Esophagus squamous epithelium (tissue), 4 donors: Measurements from ENCODE around the gene GAS2L1.

Source experiments
- POLR2A ChIP-seq, 4 donors: fragments of 450-650 bp; IDR thresholded peaks; one replicate each; pipeline ENCODE4 v1.6.1; 2017; ENCODE audit warnings: antibody characterized with exemption in 4 of 4, mild to moderate bottlenecking in 4 of 4, moderate library complexity in 3 of 4
- TF ChIP-seq, protein P1 (sequence below), 6 experiments: fragments of 450-650 bp in 4 of 6; fragments of 200-600 bp in 2 of 6; sonication (generic) in 2 of 6; IDR thresholded peaks; one replicate each; pipeline ENCODE4 v1.5.1; 2016 to 2019; ENCODE audit warnings: antibody characterized with exemption in 6 of 6, mild to moderate bottlenecking in 4 of 6, moderate library complexity in 4 of 6

DNA sequence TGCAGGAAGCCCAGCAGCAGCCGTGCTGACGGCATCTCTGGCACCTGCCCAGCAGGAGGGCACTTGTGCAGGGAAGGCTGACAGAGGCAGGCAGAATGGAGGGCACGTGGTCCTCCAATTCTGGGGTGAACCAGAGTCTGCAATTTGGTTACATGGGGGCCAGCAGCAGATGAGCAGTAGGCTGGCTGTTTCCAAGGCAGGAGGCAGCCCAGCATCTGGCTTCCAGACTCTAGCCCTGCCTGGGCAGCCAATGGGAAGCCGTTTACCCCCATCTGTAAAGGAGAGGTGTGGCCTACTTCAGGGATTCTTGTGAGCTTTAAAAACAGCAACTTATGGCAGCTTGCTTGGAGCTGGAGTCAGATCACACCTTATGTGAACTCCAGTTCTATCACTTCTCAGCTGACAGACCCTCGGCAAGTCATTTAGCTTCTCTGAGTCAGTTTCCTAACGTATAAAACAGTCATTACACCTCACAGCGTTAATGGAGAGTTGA, 36.9 kb downstream of the GAS2L1 start:
- TF ChIP-seq, protein P1, sequence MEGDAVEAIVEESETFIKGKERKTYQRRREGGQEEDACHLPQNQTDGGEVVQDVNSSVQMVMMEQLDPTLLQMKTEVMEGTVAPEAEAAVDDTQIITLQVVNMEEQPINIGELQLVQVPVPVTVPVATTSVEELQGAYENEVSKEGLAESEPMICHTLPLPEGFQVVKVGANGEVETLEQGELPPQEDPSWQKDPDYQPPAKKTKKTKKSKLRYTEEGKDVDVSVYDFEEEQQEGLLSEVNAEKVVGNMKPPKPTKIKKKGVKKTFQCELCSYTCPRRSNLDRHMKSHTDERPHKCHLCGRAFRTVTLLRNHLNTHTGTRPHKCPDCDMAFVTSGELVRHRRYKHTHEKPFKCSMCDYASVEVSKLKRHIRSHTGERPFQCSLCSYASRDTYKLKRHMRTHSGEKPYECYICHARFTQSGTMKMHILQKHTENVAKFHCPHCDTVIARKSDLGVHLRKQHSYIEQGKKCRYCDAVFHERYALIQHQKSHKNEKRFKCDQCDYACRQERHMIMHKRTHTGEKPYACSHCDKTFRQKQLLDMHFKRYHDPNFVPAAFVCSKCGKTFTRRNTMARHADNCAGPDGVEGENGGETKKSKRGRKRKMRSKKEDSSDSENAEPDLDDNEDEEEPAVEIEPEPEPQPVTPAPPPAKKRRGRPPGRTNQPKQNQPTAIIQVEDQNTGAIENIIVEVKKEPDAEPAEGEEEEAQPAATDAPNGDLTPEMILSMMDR (IDR thresholded peaks at IDR 0.05): no peak
- no peak for TF ChIP-seq POLR2A (IDR thresholded peaks at IDR 0.05)
